Activated CD8-positive, alpha-beta memory T cell treated with anti-CD3 and anti-CD28 coated beads for 48 hours (primary cell): ENCODE results near the gene AKR1C1.
"Not testable (repeated sequence)": the region's sequence is repeated elsewhere in the genome, so short reads cannot be mapped to it uniquely, and the experiment has no call there.

ENCODE experiments used
- DNase-seq, 3 experiments: peaks; one replicate each; pipeline ENCODE4 v3.0.0-alpha.2; 2020; ENCODE audit warnings: low read depth in 2 of 3, low spot score in 2 of 3

AKR1C1 gene

DNA sequence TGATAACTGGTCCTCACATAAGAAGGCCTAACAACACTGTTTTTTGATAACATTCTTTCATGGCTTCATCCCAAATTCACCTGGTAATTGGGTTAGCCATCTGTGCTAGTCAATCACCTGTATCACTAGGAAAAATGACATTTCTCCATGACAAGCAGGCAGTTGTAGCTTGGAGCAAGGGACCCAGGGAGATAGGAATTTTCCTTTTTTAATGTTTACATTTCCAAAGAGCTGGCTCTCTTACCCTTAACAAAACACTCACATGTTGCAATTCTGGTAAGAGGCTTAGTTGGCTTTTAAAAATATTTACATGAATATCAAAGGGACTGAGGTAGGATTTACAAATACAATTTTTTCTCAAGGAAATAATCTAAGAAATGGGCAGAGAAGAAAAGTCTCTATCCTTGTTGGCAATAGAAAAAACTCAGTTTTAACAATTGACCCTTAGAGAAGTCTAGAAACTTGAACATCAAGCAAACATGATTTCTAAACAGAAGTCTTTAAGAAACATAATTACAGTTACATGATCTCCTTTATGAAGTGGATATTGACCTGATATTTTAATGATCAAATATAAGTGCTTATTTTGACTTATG lies 16.1 kb upstream of the AKR1C1 start:
- no peak for DNase-seq

DNA sequence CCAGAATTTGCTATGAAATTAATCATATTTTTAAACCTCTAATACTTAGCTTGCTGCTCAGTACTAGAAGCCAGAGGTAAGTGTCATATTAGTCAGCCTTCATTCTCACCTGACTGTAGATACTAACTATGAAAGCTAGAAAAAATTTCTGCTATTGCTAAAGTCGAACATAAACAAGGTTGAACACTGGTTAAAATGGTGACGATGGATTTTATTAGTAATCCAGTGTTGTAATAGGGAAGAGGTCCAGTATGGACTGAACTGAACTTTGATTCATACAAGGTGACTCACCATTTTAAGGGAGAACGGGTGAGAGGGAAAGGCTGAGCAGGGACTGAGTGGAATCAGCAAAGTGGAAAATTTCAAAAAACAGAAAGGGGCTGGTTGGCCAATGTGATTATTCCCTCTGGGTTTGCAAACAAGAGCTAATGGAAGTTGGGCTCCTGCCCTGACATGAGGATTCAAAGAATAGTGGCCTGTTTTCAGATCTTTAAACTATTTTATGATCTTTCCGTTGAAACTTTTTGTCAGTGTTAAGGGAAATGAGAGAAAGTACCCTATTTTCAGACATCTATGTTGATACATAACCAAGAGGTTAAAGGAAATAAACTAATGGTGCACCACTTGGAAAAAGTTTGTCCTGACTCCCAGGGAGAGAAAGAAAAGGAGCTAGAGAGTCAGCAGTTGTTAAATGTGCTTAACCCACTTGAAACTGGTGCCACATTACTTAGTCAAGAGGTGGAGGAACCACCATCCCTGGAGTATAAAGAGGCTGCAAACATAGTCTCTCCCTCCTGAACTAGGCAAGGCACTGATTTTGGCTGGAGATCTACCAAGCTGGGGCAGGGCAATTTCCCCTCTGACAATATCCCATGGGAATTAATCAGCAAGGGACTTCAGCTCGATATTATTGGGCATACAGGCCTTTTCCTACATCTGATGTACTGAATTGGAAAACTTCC lies 15.3 kb upstream of the AKR1C1 start:
- no peak for DNase-seq

DNA sequence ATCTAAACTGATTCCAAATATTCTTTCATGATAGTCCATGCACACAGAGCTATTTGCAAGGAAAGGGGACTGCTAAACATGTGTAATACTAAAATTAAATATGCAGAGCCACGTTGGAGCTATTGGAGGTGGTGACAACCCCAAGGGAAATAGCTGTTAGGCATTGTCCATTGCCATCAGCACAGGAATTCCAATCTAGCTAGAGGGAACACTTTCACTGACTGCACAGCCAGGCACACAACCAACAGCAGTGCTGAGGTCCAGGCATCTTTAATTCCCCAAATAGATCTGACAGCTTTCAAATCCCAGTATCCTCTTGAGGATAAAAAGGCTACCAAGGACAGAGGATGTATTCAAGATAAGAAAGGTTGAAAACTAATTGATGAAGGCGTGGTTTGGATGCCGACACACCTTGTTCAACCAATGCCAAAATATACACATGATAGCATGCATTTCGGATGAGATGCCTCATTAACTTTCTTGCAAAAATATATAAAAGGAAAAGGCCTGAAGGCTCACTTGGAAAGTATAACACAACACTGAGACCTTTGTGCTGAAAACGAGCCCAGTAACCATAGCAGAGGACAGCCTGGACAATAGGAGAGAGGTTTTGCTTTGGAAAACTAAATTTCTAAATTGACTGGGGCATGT lies 11.6 kb upstream of the AKR1C1 start:
- DNase-seq = not testable (repeated sequence)

DNA sequence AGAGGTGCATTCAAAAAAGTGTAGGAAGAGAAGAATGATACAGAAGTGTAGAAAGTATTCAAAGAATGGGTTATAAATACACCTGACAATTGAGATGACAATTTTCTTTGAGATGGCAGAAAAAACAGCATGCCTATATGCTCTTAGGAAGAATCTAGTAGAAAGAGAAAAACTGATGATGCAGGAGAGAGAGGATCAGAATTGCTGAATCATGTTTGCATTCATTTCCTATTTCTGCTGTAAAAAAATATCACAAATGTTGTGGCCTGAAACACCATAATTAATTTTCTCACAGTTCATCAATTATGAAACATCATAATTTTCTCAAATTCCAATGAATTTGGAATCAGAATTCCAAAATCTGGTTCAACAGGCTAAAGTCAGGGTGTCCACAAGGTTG lies 9.8 kb upstream of the AKR1C1 start:
- no peak for DNase-seq

DNA sequence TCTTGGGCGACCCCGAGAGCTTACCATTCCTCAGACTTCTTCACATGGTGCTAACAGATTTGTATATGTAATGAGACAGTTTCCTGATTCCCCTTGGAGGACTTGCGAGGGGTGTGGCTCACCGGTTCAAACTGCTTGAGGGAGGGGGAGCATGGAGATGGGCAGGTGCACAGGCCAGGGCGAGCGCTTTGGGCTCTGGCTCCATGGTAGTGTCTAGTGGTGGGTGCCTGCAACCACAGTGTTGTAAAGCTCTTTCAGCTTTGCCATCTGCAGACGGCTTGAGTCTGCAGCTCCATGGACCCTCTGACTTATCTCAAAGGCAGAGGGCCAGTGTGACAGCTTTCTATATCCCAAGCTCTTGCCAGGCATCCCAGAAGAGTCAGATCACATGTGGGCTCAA lies 7.1 kb upstream of the AKR1C1 start:
- DNase-seq = not testable (repeated sequence)

DNA sequence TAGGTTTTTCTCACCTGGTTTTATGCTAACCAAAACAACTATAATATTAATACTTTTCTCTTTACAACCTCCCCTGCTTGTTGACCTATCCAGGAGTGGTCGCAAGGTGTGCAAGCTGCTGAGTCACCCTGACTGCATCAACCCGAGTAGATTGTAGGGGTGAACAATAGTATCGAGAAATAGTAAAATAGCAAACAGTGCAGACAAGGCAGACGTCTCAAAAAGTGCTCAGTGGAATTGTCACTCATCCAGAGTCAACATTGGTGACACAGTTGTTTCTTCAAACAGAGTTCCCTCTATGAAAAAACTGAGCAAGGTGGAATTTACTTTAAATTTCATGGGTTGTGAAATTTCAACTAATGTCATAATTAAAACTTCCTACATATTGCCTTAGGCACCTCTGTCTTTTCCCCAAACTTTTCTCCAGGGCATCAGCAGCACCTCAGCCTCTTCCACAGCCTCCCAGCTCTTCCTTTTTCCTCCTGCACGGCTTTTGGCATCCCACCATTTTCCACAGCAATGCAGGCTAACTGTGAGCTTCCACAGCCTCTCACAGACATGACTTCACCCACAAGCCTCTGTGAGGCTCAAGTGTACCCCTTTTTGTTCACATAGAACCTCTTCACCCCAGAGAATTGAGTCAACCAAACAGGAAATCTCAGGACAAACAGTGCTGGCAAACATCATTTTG lies 6.1 kb upstream of the AKR1C1 start:
- DNase-seq = not testable (repeated sequence)

DNA sequence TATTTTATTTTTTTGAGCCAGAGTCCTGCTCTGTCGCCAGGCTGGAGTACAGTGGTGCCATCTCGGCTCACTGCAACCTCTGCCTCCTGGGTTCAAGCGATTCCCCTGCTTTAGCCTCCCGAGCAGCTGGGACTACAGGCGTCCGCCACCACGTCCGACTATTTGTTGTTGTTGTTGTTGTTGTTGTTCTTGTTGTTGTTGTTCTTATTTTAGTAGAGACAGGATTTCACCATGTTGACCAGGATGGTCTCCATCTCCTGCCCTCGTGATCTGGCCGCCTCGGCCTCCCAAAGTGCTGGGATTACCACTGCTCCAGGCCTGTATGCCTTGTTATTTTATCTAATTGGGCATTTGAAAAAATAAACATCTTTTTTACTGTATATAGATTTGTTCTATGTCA lies 1.7 kb upstream of the AKR1C1 start:
- DNase-seq = not testable (repeated sequence)

DNA sequence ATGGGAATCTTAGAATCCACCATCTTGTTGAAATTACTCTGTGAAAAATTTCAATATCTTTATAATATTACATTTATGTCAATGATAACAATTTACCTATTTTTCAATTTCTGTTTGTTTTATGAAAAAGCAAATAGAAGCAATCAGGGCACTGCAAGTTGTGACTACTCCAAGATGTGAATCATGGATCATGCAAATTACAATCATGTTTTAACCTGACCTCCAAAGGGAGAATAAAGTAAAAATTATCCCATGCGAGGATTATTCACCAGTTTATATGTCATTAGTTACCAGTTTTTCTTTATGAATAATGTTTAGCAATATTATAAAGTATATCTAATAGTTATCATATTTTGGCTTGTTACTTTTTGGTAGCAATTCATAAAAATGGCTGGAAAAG lies 907 bp upstream of the AKR1C1 start:
- not testable (repeated sequence) for DNase-seq

DNA sequence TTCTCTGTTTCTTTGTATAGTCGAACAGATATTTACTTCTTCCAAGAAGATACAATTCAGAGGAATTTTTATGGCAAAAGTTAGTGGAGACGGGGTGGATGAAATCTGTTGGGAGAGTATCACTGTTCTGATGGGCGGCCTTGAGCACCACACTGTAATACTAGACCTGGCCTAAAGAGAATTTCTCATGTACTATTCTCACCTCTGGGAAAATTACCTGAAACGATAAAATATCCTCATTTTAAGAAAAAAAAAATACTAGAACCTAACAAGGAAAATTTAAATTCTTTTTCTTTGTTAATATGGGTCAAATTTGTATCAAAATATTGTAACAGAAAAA lies 570 bp downstream of the AKR1C1 start:
- not testable (repeated sequence) for DNase-seq

DNA sequence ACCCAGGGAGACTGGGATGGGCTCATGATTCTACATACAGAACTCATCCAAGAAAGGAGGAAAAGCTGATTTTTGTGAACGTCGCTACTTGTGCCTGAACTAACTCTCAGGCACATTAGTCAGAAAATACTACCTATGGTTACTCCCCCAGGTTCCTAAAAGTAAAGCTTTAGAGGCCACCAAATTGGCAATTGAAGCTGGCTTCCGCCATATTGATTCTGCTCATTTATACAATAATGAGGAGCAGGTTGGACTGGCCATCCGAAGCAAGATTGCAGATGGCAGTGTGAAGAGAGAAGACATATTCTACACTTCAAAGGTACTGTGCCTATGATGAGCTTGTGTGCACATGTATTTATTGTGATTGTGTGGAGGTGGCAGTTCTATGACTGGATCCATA lies 2.5 kb downstream of the AKR1C1 start:
- DNase-seq = not testable (repeated sequence)

DNA sequence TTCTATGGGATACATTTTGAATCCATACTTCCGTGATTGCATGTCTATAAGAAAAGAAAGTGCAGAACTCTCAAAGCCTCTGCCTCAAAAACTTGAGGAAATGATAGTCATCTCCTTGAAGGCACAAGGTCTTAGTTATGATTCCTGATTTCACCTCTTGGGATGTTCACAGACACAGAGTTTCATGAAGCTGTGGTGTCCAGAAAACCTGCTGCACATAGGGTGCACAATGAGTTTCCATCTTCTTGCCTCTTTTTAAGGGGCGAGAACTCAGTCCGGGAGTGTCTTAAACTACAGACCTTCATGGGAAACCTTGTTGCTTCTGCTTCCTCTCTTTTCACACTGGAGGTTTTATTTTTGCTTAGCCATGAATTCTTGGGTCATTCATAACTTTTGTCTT lies 4.0 kb downstream of the AKR1C1 start:
- not testable (repeated sequence) for DNase-seq

DNA sequence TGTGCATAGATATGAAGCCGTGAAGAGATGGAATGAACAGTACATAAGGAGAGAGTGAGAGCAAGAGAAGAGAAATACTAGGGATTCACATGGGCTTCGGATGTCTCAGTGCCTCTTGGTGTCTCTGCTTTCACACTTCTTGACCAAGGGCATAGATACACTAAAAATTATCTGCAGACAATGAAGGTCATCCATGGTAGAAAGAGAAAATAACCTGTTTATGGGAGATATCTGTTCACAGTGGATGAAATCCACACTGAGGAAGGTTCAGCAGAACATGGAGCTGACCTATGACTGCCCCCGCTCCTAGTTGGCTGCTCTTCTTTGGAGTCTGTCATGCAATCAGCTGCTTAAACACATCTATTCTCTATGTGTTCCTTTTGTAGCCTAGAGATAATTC lies 6.1 kb downstream of the AKR1C1 start:
- DNase-seq = not testable (repeated sequence)

DNA sequence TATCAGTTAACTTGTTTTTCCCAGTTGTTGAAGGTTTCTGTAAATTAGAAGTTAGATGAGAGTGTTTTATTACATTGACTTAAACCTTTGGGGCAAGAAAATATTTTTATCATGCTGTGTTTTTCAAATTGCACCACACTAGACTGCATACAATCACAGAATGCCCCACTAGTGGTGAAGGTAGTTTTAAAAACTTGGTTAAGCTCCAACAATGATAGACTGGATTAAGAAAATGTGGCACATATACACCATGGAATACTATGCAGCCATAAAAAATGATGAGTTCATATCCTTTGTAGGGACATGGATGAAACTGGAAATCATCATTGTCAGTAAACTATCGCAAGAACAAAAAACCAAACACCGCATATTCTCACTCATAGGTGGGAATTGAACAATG lies 7.1 kb downstream of the AKR1C1 start:
- DNase-seq = not testable (repeated sequence)

DNA sequence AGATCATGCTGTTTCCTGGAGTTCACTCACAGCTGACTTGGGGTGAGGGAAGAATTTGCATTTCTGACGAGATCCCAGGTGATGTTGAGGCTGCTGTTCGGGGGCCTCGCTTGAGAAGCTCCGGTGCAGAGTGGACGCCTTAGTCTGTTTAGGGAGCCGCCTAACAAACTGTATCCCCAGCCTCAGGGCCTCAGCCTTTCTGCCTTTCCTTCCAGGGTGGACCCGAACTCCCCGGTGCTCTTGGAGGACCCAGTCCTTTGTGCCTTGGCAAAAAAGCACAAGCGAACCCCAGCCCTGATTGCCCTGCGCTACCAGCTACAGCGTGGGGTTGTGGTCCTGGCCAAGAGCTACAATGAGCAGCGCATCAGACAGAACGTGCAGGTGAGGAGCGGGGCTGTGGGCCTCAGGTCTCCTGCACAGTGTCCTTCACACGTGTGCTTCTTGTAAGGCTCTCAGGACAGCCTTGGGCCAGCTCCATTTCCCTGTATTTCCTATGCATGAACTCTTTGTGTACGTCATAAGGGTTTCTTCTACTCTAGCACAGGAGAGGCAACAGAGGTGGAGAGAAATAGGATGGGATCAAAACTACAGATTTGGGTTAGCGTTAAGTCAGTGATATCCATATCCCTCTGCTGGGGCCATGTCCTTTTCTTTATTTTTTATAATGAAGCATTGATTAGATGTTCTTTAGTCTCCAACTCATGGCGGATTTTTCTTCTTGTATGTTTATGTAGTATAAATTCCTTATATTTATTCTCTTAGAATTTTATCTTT lies 9.3 kb downstream of the AKR1C1 start:
- DNase-seq = not testable (repeated sequence)

DNA sequence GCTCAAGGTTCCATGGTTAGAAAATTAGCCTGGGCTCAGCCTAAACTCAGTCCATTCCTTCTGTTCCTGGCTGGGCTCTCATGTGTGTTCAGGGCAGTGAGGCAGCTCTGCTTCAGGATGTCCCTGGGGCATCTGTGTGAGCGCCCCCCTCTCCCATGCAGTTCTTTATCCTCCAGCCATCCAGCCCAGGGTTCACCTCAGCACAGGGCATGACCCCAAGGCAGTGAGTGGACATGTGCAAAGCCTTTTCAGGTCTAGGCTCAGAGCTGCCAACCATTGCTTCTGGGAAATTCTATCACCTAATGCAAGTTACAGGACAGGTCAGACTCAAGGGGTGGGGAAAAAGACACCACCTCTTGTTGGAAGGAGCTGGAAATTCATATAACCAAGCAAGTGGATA lies 10.1 kb downstream of the AKR1C1 start:
- DNase-seq = not testable (repeated sequence)

DNA sequence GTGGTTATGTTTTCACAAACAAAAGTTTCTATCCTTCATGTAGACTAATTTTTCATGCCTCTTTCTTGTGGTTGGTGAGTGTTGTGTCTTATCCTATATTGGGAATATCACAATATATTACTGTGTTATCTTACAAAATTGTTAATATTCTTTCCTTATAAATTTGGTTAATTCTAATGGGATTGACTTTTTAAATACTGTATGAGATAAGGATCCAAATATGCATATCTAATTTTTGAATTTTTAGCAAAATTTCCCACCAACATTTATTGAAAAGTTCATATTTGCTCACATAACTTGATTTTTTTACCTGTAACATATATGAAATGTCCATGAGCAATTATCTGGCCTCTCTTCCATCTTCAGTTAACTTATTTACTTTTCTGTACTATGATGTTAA lies 11.2 kb downstream of the AKR1C1 start:
- not testable (repeated sequence) for DNase-seq

DNA sequence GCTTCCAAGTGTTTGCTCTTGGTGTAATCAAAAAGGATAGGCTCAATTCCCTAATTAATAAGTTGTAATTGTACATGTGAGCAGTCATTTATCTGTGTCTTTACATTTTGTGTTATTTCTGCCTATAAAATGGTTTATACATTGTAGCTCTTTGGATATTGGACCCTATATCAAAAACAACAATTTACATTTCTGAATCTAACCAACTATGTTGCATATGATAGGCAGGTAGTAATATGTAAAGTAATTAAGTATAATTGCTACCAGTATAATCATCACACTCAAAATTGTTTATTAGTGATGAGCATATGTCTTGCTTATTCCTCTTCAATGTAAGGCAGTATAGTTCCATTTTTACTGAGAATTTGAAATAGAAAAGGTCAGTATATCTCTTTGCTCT lies 13.8 kb downstream of the AKR1C1 start:
- no peak for DNase-seq

DNA sequence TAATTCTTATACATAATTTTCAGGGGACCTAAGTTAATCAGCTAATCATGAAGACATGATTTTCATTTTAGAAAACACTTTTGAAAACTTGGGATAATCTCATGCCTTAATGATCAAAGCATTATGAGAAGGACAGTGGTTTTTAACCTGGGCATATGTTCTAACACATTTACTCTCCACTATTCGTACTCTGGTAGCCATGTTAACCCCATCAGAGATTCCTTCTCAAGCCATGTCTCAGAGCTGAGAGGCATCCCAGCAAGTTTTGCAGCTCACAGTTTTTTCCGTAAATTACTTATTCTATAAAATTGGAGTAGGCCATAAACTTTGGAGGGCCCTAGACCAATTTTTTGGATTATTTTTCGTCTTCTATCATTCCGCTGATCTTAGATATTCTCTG lies 15.7 kb downstream of the AKR1C1 start:
- DNase-seq = no peak

DNA sequence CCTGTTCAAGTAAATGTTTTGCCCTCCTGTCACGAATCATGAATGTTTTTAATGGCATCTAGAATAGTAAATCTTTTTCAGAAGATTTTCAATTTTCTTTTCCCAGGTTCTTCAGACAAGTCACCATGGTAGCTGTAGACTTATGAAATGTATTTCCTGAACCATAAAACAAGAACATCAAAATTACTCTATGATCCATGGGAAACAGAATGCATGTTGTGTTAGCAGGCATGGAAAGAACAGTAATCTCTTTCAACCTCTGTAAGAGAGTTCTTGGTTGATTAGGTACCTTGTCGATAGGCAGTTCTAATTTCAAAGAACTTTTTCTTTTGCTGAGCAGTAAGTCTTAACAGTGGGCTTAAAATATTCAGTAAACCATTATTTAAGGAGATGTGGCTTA lies 17.6 kb downstream of the AKR1C1 start:
- DNase-seq = no peak

DNA sequence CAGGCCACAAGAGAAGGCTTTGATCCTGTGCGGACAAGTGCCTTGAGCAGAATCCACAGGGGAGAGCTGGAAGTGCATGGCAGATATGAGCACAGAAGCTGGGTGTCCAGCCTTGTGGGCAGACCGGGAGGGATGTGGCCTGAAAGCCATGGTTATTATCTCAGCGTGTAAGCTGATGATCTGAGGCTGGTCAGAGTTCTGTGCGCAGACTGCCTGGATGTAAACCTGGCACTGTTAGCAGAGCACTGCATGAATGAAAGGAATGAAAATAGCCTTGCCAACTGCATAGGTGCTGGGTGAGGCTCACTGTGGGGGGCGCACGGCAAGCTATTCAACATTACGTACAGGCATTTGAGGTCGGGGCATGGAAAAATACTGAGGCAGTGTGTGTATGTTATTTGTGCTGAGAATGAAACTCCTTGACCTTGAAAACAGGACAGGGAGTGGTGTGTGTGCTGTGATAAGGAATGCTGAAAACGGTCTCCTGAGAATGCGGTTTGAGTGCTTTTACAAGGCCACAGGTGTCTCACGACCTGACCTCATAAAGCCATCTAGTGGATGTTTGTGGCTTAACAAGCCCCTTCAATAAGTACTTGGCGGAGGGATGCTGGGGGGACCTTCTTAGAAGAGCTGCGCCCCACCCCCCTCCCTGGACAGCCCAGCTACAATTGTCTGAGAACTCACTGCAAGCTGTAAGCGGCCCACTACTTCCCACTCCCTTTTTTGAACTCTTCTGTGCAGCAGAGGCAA lies 18.7 kb downstream of the AKR1C1 start:
- DNase-seq = no peak
